Fibroblast of lung (primary cell): ENCODE measurements around the gene RAP1GDS1. TPM values are rescaled to one million over a fixed set of nuclear protein-coding genes. Genes with fewer than 3 reads are reported as not detected.
"Not testable (repeated sequence)": the region's sequence is repeated elsewhere in the genome, so short reads cannot be mapped to it uniquely, and the experiment has no call there.

Experiments
- DNase-seq, 2 donors: peaks; one replicate each; pipeline versions ENCODE4 v3.0.0 to v3.0.0-alpha.2; 2010; ENCODE audit warnings: low read depth in 2 of 2
- H2AFZ ChIP-seq: 2 replicates; pipeline ENCODE4 v1.5.1; 2012; ENCODE audit warnings: low read length, control low read depth, inconsistent platforms
- H3K27ac ChIP-seq: 2 replicates; pipeline ENCODE4 v1.5.1; 2011; ENCODE audit warnings: low read length, control low read depth; ENCODE audit not compliant: insufficient read depth
- H3K27me3 ChIP-seq: 2 replicates; pipeline ENCODE4 v1.5.1; 2011; ENCODE audit warnings: mild to moderate bottlenecking, low read length; ENCODE audit not compliant: control insufficient read depth, insufficient read depth
- H3K36me3 ChIP-seq: 2 replicates; pipeline ENCODE4 v1.5.1; 2011; ENCODE audit warnings: low read length; ENCODE audit not compliant: control insufficient read depth, insufficient read depth
- H3K4me1 ChIP-seq: 2 replicates; pipeline ENCODE4 v1.5.1; 2011; ENCODE audit warnings: low read length; ENCODE audit not compliant: control insufficient read depth, insufficient read depth; ENCODE audit errors: extremely low read depth
- H3K4me2 ChIP-seq: 2 replicates; pipeline ENCODE4 v1.5.1; 2011; ENCODE audit warnings: low read length, control low read depth; ENCODE audit not compliant: insufficient read depth; ENCODE audit errors: extremely low read depth
- H3K4me3 ChIP-seq, 4 experiments: fragments of 200-600 bp in 1 of 4; sonication (generic) in 1 of 4; replicated peaks in 1 of 4; 2 replicates each; pipeline ENCODE4 v1.5.1; 2011 to 2016; ENCODE audit warnings: low read length in 4 of 4, low read depth in 3 of 4, mild to moderate bottlenecking in 3 of 4, control low read depth in 2 of 4, inconsistent platforms in 1 of 4, mixed read lengths in 1 of 4; ENCODE audit not compliant: insufficient read depth in 1 of 4; ENCODE audit errors: control extremely low read depth in 1 of 4
- H3K79me2 ChIP-seq: 2 replicates; pipeline ENCODE4 v1.5.1; 2012; ENCODE audit warnings: mild to moderate bottlenecking, low read length, inconsistent platforms; ENCODE audit not compliant: control insufficient read depth, insufficient read depth
- H3K9ac ChIP-seq: 2 replicates; pipeline ENCODE4 v1.5.1; 2011; ENCODE audit warnings: mild to moderate bottlenecking, low read length, control low read depth; ENCODE audit not compliant: insufficient read depth
- H3K9me3 ChIP-seq: 2 replicates; pipeline ENCODE4 v1.5.1; 2012; ENCODE audit warnings: low read depth, low read length; ENCODE audit not compliant: control insufficient read depth, insufficient read depth
- H4K20me1 ChIP-seq: 2 replicates; pipeline ENCODE4 v1.5.1; 2011; ENCODE audit warnings: low read length; ENCODE audit not compliant: control insufficient read depth, insufficient read depth; ENCODE audit errors: extremely low read depth
- EZH2 ChIP-seq: IDR thresholded peaks from 2 replicates; pipeline ENCODE4 v1.5.1; 2012; ENCODE audit warnings: low read length, control low read depth, mild to moderate bottlenecking; ENCODE audit errors: missing control alignments
- polyA plus RNA-seq, 2 donors: library from polyadenylated mRNA; depleted of rRNA in 1 of 2; stranded (reverse) in 1 of 2; unstranded in 1 of 2; fragments of >200 nt; gene quantifications; 2 replicates each; pipeline ENCODE4 v1.2.1, GENCODE V29; 2011 to 2012; ENCODE audit warnings: missing spikeins in 1 of 2
- total RNA-seq: library from RNA; depleted of rRNA; stranded (reverse); fragments of >200 nt; gene quantifications from 2 replicates; pipeline ENCODE4 v1.2.1, GENCODE V29; 2014
- TF ChIP-seq, protein P1 (sequence below), 2 donors: IDR thresholded peaks in 1 of 2; conservative IDR thresholded peaks in 1 of 2; 1 replicate in 1 of 2; 2 replicates in 1 of 2; pipeline ENCODE4 v1.5.1; 2011 to 2012; ENCODE audit warnings: low read length in 2 of 2, control low read depth in 1 of 2, inconsistent platforms in 1 of 2, low read depth in 1 of 2, mild to moderate bottlenecking in 1 of 2

RAP1GDS1 gene
- total and polyA plus RNA-seq, 2 donors (not counting 1 experiment from before 2014, with no cell fraction given), result 68.3 to 103 TPM

DNA sequence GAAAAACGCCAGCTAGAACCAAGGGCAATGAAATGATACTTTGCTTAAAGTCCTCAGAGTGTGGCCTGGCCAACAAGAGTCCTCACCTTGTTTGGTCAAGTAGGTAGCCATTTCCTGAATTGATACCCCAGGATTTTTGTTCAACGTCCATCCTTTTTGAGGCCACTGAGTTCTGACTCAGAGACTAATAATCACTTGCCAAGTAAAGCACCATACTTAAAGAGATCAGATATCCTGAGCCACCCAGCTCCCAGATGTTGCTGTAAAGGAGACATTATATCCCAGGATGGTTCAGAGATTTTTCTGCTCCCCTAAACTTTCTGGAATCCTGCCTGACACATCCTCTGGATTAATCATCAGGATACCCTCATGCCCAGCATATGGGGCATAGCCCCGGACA lies 190.9 kb downstream of the RAP1GDS1 start:
- no peak overlapping the region for H3K4me2 ChIP-seq
- peak in 1 of 2 donors; percentile 62 for DNase-seq
- no peaks in the 10 kb centered on the region for H3K36me3 ChIP-seq
- TF ChIP-seq, protein P1, sequence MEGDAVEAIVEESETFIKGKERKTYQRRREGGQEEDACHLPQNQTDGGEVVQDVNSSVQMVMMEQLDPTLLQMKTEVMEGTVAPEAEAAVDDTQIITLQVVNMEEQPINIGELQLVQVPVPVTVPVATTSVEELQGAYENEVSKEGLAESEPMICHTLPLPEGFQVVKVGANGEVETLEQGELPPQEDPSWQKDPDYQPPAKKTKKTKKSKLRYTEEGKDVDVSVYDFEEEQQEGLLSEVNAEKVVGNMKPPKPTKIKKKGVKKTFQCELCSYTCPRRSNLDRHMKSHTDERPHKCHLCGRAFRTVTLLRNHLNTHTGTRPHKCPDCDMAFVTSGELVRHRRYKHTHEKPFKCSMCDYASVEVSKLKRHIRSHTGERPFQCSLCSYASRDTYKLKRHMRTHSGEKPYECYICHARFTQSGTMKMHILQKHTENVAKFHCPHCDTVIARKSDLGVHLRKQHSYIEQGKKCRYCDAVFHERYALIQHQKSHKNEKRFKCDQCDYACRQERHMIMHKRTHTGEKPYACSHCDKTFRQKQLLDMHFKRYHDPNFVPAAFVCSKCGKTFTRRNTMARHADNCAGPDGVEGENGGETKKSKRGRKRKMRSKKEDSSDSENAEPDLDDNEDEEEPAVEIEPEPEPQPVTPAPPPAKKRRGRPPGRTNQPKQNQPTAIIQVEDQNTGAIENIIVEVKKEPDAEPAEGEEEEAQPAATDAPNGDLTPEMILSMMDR (conservative IDR thresholded peaks at IDR 0.05 in 1 of 2, IDR thresholded peaks at IDR 0.05 in 1 of 2; ENCODE audit: low read depth in 1 of 2, low read length in 2 of 2), result no peak
- TF ChIP-seq EZH2, result no peak
- no peak overlapping the region for H3K27ac ChIP-seq
- no peak overlapping the region for H3K4me3 ChIP-seq
- H3K9me3 ChIP-seq, result no peaks in the 10 kb centered on the region
- no peak overlapping the region for H3K9ac ChIP-seq
- H3K27me3 ChIP-seq, result no peaks in the 10 kb centered on the region
- no peaks in the 10 kb centered on the region for H4K20me1 ChIP-seq
- H3K4me1 ChIP-seq, result no peaks in the 10 kb centered on the region
- no peak overlapping the region for H2AFZ ChIP-seq
- H3K79me2 ChIP-seq, result no peaks in the 10 kb centered on the region

DNA sequence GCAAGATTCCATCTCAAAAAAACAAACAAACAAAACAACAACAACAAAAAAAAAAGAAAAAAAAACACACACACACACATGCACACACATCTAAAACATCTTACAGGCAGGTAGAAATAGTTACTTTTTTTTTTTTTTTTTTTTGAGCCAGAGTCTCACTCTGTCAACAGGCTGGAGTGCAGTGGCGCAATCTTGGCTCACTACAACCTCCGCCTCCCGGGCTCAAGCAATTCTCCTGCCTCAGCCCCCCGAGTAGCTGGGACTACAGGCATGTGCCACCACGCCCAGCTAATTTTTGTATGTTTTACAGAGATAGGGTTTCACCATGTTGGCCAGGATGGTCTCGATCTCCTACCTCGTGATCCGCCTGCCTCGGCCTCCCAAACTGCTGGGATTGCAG lies 196.2 kb downstream of the RAP1GDS1 start:
- not testable (repeated sequence) for H3K4me3 ChIP-seq, H3K36me3 ChIP-seq, H3K9me3 ChIP-seq, H3K79me2 ChIP-seq, H4K20me1 ChIP-seq, H3K9ac ChIP-seq, H3K4me2 ChIP-seq, H2AFZ ChIP-seq, DNase-seq, H3K27ac ChIP-seq, H3K4me1 ChIP-seq, H3K27me3 ChIP-seq

DNA sequence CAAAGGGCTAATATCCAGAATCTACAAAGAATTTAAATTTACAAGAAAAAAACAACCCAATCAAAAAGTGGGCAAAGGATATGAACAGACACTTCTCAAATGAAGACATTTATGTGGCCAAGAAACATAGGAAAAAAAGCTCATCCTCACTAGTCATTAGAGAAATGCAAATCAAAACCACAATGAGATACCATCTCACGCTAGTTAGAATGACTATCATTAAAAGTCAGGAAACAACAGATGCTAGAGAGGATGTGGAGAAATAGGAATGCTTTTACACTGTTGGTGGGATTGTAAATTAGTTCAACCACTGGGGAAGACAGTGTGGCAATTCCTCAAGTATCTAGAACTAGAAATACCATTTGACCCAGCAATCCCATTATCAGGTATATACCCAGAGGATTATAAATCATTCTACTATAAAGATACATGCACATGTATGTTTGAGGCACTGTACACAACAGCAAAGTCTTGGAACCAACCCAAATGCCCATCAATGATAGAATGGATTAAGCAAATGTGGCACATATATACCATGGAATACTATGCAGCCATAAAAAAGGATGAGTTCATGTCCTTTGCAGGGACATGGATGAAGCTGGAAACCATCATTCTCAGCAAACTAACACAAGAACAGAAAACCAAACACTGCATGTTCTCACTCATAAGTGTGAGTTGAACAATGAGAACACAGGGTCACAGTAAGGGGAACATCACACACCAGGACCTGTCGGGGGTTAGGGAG lies 200.1 kb downstream of the RAP1GDS1 start:
- H3K27ac ChIP-seq, H4K20me1 ChIP-seq, H3K36me3 ChIP-seq: not testable (repeated sequence)

DNA sequence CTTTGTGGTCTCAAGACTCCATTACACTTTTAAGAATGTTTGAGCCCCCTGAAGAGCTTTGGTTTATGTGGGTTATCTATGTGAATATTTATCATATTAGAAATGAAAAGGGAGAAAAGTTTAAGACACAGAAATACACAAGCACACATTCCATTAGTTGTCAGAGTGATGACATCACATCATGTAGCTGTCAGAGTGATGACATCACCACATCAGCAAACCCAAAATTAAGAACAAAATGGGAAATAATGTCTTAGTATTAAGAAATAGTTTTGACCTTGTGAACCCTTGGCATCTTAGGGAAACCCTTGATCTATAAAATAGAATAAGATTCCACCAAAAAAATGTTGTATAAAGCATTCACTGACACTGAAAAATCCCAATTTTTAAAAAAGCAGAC lies 201.3 kb downstream of the RAP1GDS1 start:
- Histone ChIP-seq H2AFZ (no peak overlapping the region), H3K79me2 (no peaks in the 10 kb centered on the region), H3K27me3 (no peaks in the 10 kb centered on the region), H3K4me2 (no peak overlapping the region), H4K20me1 (no peaks in the 10 kb centered on the region), H3K9ac (no peak overlapping the region), H3K27ac (no peak overlapping the region), H3K36me3 (no peaks in the 10 kb centered on the region), H3K4me3 (no peak overlapping the region), H3K9me3 (no peaks in the 10 kb centered on the region), H3K4me1 (no peaks in the 10 kb centered on the region)
- DNase-seq, result no peak
- TF ChIP-seq EZH2, result no peak
- TF ChIP-seq, protein P1 (conservative IDR thresholded peaks at IDR 0.05 in 1 of 2, IDR thresholded peaks at IDR 0.05 in 1 of 2; ENCODE audit: low read depth in 1 of 2, low read length in 2 of 2), result no peak

More for the DNA sequence above, 200.1 kb downstream of the RAP1GDS1 start:
- not testable (repeated sequence) for H3K9me3 ChIP-seq, H3K4me3 ChIP-seq, H3K27me3 ChIP-seq, H3K4me1 ChIP-seq, DNase-seq, H3K9ac ChIP-seq, H3K79me2 ChIP-seq, H3K4me2 ChIP-seq, H2AFZ ChIP-seq
